Fibroblast of lung (primary cell): ENCODE data around the gene MICU1.

Experiments
- CTCF ChIP-seq, 2 donors: IDR thresholded peaks in 1 of 2; conservative IDR thresholded peaks in 1 of 2; 1 replicate in 1 of 2; 2 replicates in 1 of 2; pipeline ENCODE4 v1.5.1; 2011 to 2012; ENCODE audit warnings: low read length in 2 of 2, control low read depth in 1 of 2, inconsistent platforms in 1 of 2, low read depth in 1 of 2, mild to moderate bottlenecking in 1 of 2
- EZH2 ChIP-seq: IDR thresholded peaks from 2 replicates; pipeline ENCODE4 v1.5.1; 2012; ENCODE audit warnings: low read length, control low read depth, mild to moderate bottlenecking; ENCODE audit errors: missing control alignments

DNA sequence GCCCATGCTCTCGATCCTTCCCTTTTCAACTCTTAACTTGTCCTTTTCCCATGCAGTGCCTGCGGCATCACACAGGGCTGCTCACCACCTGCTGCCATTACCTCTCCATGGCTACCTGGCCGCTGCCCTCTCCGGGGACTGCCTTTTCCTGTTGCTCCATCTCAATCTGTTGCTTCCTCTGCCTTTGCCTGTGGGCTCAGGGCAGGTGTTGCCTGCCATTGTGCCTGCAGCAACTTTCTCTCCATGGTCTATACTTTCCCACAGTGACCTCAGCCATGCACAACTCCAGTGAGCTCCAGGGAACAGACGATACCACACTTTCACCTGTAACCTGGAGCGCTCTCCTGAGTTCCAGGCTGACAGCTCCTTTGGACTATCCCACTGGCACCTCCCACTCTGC lies 274.4 kb downstream of the MICU1 start:
- TF ChIP-seq CTCF (conservative IDR thresholded peaks at IDR 0.05 in 1 of 2, IDR thresholded peaks at IDR 0.05 in 1 of 2; ENCODE audit: low read depth in 1 of 2, low read length in 2 of 2) (no peak), EZH2 (no peak)
